Vagina (tissue), 2 donors: Measurements from ENCODE around the gene KHDC3L. TPM values are rescaled to one million over a fixed set of nuclear protein-coding genes. Genes with fewer than 3 reads are reported as not detected.

ENCODE experiments used
- DNase-seq, 2 donors: peaks; one replicate each; pipeline ENCODE4 v3.0.0-alpha.2; 2017; ENCODE audit errors: extremely low spot score in 2 of 2
- H3K27ac ChIP-seq: fragments of 200-600 bp; sonication (generic); one replicate; pipeline ENCODE4 v1.5.1; 2019
- H3K27me3 ChIP-seq: fragments of 200-600 bp; sonication (generic); one replicate; pipeline ENCODE4 v1.5.1; 2019
- H3K36me3 ChIP-seq, 2 donors: fragments of 200-600 bp; sonication (generic); one replicate each; pipeline ENCODE4 v1.5.1; 2017 to 2019
- H3K4me1 ChIP-seq: fragments of 200-600 bp; sonication (generic); one replicate; pipeline ENCODE4 v1.5.1; 2019
- H3K4me3 ChIP-seq, 2 donors: fragments of 200-600 bp; sonication (generic); 1 replicate in 1 of 2; 2 replicates in 1 of 2; pipeline ENCODE4 v1.5.1; 2016 to 2019
- H3K9me3 ChIP-seq: fragments of 200-600 bp; sonication (generic); one replicate; pipeline ENCODE4 v1.5.1; 2019
- POLR2A ChIP-seq, 2 donors: fragments of 450-650 bp; IDR thresholded peaks; one replicate each; pipeline ENCODE4 v1.6.1; 2017; ENCODE audit warnings: antibody characterized with exemption in 2 of 2, mild to moderate bottlenecking in 2 of 2, moderate library complexity in 2 of 2
- POLR2AphosphoS5 ChIP-seq, 2 donors: sonication (generic); formaldehyde crosslinking; IDR thresholded peaks; one replicate each; pipeline ENCODE4 v1.9.0; 2017; ENCODE audit warnings: antibody characterized with exemption in 2 of 2, mild to moderate bottlenecking in 2 of 2, low read depth in 1 of 2; ENCODE audit not compliant: insufficient read depth in 1 of 2
- intact Hi-C: fragments of 100-400 bp; cut with DNase I; formaldehyde crosslinking; loops from one replicate; pipeline ENCODE4 v1.15.1; 2023
- total RNA-seq: library from RNA; depleted of rRNA; stranded (reverse); fragments of >200 nt; gene quantifications from one replicate; pipeline ENCODE4 v1.2.3, GENCODE V29; 2016
- TF ChIP-seq, protein P1 (sequence below), 3 experiments: fragments of 450-650 bp in 2 of 3; fragments of 200-600 bp in 1 of 3; sonication (generic) in 1 of 3; IDR thresholded peaks; one replicate each; pipeline ENCODE4 v1.5.1; 2017 to 2019; ENCODE audit warnings: antibody characterized with exemption in 3 of 3, mild to moderate bottlenecking in 2 of 3, moderate library complexity in 2 of 3

Gene KHDC3L, protein sequence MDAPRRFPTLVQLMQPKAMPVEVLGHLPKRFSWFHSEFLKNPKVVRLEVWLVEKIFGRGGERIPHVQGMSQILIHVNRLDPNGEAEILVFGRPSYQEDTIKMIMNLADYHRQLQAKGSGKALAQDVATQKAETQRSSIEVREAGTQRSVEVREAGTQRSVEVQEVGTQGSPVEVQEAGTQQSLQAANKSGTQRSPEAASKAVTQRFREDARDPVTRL
- total RNA-seq: not detected

DNA sequence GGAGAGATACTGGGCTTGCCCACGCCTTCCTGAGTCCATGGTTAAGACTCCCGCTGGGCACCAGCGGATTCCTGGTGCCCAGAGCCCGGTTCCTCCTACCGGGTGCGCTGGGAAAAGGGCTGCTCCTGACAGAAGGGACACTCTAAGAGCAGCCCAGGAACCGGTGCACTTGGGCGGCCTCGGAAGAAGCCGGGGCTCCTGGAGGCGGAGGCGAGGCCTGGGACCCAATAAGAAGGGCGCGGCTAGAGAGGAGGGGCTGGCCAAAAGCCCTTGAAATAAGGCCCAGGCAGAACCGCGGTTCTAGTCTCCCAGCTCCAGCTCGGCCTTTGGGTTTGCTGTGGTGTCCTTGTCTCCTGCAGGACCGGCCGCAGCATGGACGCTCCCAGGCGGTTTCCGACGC is at the start of gene KHDC3L:
Gene KHDC3L (plus strand): TSS at position 301 of the 400 bp plus-strand sequence. CDS start 72 bp downstream, at position 373.
- intact Hi-C loops: no loop called here
- TF ChIP-seq POLR2AphosphoS5 (IDR thresholded peaks at IDR 0.05; ENCODE audit: insufficient read depth in 1 of 2, low read depth in 1 of 2): no peak
- H3K9me3 ChIP-seq: no peaks in the 10 kb centered on the region

DNA sequence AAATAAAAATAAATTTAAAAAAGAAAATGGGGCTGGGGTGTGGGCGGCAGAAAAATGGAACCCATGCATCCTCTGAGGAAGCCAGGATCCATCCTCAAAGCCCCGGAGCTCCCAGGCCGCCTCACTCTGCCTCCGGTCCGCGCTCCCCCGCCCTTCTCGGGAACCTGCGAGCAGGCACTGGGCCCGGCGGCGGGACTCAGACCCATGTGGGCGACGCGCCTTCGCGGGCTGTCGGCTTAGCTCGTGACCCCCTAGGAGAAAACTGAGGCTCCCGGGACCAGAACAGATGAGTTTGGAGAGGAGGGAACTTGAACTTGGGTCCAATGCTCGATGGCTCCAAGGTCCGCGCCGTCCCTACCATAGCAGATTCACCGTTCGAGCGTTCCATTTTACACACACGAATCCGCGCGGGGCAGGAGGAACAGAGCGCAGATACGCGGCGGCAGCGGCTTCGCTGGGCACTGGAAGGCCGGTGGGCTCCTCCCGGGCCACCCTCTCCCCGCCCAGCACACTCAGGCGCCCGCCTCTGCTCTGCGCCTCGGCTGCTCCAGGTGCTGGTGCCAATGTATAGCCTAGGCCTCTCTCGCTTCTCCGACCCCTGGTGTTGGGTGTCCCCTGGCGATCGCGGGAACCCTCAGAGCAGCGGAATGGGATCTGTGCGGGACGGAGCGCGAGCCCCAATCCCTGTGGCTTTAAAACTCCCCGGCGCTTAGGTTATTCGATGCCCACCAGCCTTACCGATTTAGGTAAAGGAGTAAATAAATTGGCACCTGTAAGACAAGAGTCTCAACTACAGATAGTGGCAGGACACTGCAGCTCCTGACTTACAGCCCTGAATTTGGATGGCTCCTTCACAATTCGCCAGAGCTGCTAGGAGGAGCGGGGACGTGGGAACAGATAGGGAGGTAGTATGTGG is 47.6 kb upstream of the KHDC3L start:
- peaks cover 9% of the 10 kb centered on the region for H3K4me1 ChIP-seq
- no peak overlapping the region for H3K27ac ChIP-seq
- TF ChIP-seq POLR2AphosphoS5 (IDR thresholded peaks at IDR 0.05; ENCODE audit: insufficient read depth in 1 of 2, low read depth in 1 of 2): no peak
- TF ChIP-seq POLR2A (IDR thresholded peaks at IDR 0.05): no peak
- TF ChIP-seq, protein P1, sequence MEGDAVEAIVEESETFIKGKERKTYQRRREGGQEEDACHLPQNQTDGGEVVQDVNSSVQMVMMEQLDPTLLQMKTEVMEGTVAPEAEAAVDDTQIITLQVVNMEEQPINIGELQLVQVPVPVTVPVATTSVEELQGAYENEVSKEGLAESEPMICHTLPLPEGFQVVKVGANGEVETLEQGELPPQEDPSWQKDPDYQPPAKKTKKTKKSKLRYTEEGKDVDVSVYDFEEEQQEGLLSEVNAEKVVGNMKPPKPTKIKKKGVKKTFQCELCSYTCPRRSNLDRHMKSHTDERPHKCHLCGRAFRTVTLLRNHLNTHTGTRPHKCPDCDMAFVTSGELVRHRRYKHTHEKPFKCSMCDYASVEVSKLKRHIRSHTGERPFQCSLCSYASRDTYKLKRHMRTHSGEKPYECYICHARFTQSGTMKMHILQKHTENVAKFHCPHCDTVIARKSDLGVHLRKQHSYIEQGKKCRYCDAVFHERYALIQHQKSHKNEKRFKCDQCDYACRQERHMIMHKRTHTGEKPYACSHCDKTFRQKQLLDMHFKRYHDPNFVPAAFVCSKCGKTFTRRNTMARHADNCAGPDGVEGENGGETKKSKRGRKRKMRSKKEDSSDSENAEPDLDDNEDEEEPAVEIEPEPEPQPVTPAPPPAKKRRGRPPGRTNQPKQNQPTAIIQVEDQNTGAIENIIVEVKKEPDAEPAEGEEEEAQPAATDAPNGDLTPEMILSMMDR (IDR thresholded peaks at IDR 0.05): no peak
- H3K36me3 ChIP-seq: no peaks in the 10 kb centered on the region
- H3K27me3 ChIP-seq: no peaks in the 10 kb centered on the region
- DNase-seq: no peak
- peak overlapping the region; percentile 4 to 24 for H3K4me3 ChIP-seq
- intact Hi-C loops: no loop called here
- no peaks in the 10 kb centered on the region for H3K9me3 ChIP-seq

More for the DNA sequence above, at the start of gene KHDC3L:
- Histone ChIP-seq H3K4me1 (no peaks in the 10 kb centered on the region), H3K27me3 (no peaks in the 10 kb centered on the region), H3K4me3 (no peak within 1 kb of the TSS), H3K27ac (no peak within 1 kb of the TSS), H3K36me3 (no peaks in the 10 kb centered on the region)
- no peak for DNase-seq

DNA sequence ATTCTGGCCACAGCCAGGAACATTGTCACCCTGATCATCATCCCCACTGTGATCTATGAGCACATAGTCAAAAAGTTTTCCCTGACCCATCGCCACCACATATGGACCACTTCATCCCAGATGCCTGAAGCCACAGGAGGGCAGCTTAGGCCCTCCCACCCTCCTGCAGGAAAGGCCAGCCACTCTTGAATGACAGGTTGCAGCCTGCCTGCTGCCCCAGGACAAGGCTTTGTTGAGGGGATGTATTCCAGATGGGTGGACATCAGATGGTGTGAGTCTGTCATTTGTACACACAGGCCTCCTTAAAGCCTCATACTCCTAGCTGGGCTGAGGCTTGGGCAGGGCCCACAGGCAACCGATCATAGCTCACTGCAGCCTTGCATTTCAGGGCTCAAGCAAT is 39.1 kb upstream of the KHDC3L start:
- intact Hi-C loops: no loop called here

DNA sequence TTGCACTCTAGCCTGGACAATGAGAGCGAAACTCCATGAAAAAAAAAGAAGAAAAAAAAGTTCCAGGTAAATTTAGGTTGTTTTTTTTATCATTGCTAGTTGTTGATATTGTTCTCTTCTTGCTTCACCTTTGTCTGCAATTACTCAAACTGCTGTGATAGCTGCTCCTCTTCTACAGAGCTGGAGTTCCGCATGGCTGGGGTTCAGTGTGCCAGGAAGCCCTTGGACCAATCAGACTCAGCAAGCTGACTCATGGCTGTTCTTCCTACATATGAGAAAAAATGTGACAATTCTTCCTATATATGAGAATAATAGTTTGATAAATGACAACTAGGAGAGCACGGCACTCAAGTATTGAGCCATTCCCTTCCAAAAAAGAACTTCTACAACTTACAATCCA is 36.8 kb upstream of the KHDC3L start:
- no peak for DNase-seq
- Histone ChIP-seq H3K36me3 (no peaks in the 10 kb centered on the region), H3K27me3 (no peaks in the 10 kb centered on the region), H3K4me1 (no peaks in the 10 kb centered on the region), H3K9me3 (no peaks in the 10 kb centered on the region), H3K27ac (no peak overlapping the region), H3K4me3 (no peak overlapping the region)
- TF ChIP-seq, protein P1 (IDR thresholded peaks at IDR 0.05): no peak
- TF ChIP-seq POLR2AphosphoS5 (IDR thresholded peaks at IDR 0.05; ENCODE audit: insufficient read depth in 1 of 2, low read depth in 1 of 2) (no peak), POLR2A (IDR thresholded peaks at IDR 0.05) (no peak)
- intact Hi-C loops: no loop called here

More for the DNA sequence above, 39.1 kb upstream of the KHDC3L start:
- Histone ChIP-seq H3K27ac (no peak overlapping the region), H3K9me3 (no peaks in the 10 kb centered on the region), H3K4me1 (no peaks in the 10 kb centered on the region), H3K27me3 (no peaks in the 10 kb centered on the region), H3K4me3 (no peak overlapping the region), H3K36me3 (no peaks in the 10 kb centered on the region)
- TF ChIP-seq, protein P1 (IDR thresholded peaks at IDR 0.05): no peak
- TF ChIP-seq POLR2A (IDR thresholded peaks at IDR 0.05) (no peak), POLR2AphosphoS5 (IDR thresholded peaks at IDR 0.05; ENCODE audit: insufficient read depth in 1 of 2, low read depth in 1 of 2) (no peak)
- no peak for DNase-seq

DNA sequence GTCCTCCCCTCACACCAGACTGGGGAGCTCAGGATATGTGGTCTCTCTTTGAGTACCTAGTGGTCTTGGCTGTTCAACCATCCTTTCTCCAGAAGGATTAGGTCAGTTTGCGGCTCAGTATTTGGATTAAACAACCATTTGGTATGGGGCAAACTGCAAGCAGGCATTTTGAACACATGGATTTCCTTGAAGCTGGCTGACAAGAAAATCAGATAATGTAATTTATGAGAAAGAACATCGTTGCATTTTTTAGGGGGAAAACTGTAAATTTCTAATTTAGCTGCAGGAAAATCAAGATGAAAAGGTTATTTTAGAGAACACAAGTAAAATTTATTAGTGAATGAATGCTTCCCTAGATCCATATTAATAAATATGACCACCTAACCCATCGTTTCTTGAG is 33.7 kb upstream of the KHDC3L start:
- no peaks in the 10 kb centered on the region for H3K27me3 ChIP-seq
- DNase-seq: no peak
- TF ChIP-seq, protein P1 (IDR thresholded peaks at IDR 0.05): no peak
- TF ChIP-seq POLR2AphosphoS5 (IDR thresholded peaks at IDR 0.05; ENCODE audit: insufficient read depth in 1 of 2, low read depth in 1 of 2): no peak
- no peak for TF ChIP-seq POLR2A (IDR thresholded peaks at IDR 0.05)
- intact Hi-C loops: no loop called here
- no peaks in the 10 kb centered on the region for H3K36me3 ChIP-seq
- no peaks in the 10 kb centered on the region for H3K4me1 ChIP-seq
- H3K9me3 ChIP-seq: no peaks in the 10 kb centered on the region
- no peak overlapping the region for H3K27ac ChIP-seq
- H3K4me3 ChIP-seq: no peak overlapping the region
